CD14-positive monocyte (primary cell): ENCODE results near the gene HAUS6. TPM values are rescaled to one million over a fixed set of nuclear protein-coding genes. Genes with fewer than 3 reads are reported as not detected.

Experiments used
- DNase-seq, 3 donors: peaks; one replicate each; pipeline ENCODE4 v3.0.0-alpha.2; 2011 to 2022
- H2AFZ ChIP-seq: 2 replicates; pipeline ENCODE4 v1.6.0; 2012; ENCODE audit warnings: mild to moderate bottlenecking, low read depth, low read length, inconsistent platforms; ENCODE audit not compliant: insufficient read depth, poor library complexity, severe bottlenecking
- H3K27ac ChIP-seq, 2 donors: 1 replicate in 1 of 2; 2 replicates in 1 of 2; pipeline ENCODE4 v1.5.1; 2012 to 2013; ENCODE audit warnings: low read length in 2 of 2, control low read depth in 1 of 2, inconsistent platforms in 1 of 2, low read depth in 1 of 2, mild to moderate bottlenecking in 1 of 2
- H3K27me3 ChIP-seq, 2 donors: one replicate each; pipeline versions ENCODE4 v1.6.0 to v1.6.1; 2011 to 2013; ENCODE audit warnings: low read length in 2 of 2; ENCODE audit not compliant: control insufficient read depth in 2 of 2, insufficient read depth in 2 of 2
- H3K36me3 ChIP-seq, 2 donors: replicated peaks in 1 of 2; 1 replicate in 1 of 2; 2 replicates in 1 of 2; pipeline versions ENCODE4 v1.5.1 to v1.6.1; 2012 to 2013; ENCODE audit warnings: low read length in 2 of 2, control low read depth in 1 of 2, inconsistent platforms in 1 of 2, mild to moderate bottlenecking in 1 of 2; ENCODE audit not compliant: insufficient read depth in 2 of 2, control insufficient read depth in 1 of 2
- H3K4me1 ChIP-seq, 2 donors: 1 replicate in 1 of 2; 2 replicates in 1 of 2; pipeline versions ENCODE4 v1.5.1 to v1.6.1; 2012 to 2013; ENCODE audit warnings: low read length in 2 of 2, control low read depth in 1 of 2, inconsistent platforms in 1 of 2, mild to moderate bottlenecking in 1 of 2, moderate library complexity in 1 of 2; ENCODE audit not compliant: insufficient read depth in 2 of 2, control insufficient read depth in 1 of 2
- H3K4me2 ChIP-seq: replicated peaks from 2 replicates; pipeline ENCODE3; 2012; ENCODE audit warnings: low read length, moderate library complexity, mild to moderate bottlenecking; ENCODE audit not compliant: poor library complexity, severe bottlenecking; ENCODE audit errors: extremely low read depth
- H3K4me3 ChIP-seq, 3 experiments: fragments of 200-600 bp in 1 of 3; sonication (generic) in 1 of 3; replicated peaks in 1 of 3; 1 replicate in 2 of 3; 2 replicates in 1 of 3; pipeline ENCODE4 v1.5.1; 2011 to 2013; ENCODE audit warnings: low read length in 3 of 3, mild to moderate bottlenecking in 3 of 3, control low read depth in 2 of 3, low read depth in 2 of 3, inconsistent platforms in 1 of 3, moderate library complexity in 1 of 3
- H3K79me2 ChIP-seq: 2 replicates; pipeline ENCODE4 v1.6.0; 2012; ENCODE audit warnings: mild to moderate bottlenecking, control low read depth, inconsistent platforms, low read length, moderate library complexity; ENCODE audit not compliant: insufficient read depth
- H3K9ac ChIP-seq: 2 replicates; pipeline ENCODE4 v1.6.0; 2017; ENCODE audit warnings: low read length, mild to moderate bottlenecking; ENCODE audit not compliant: insufficient read depth, poor library complexity, severe bottlenecking
- H3K9me3 ChIP-seq, 2 donors: replicated peaks in 1 of 2; 1 replicate in 1 of 2; 2 replicates in 1 of 2; pipeline versions ENCODE4 v1.5.1 to v1.6.1; 2012 to 2013; ENCODE audit warnings: low read length in 2 of 2, control low read depth in 1 of 2; ENCODE audit not compliant: control insufficient read depth in 1 of 2, insufficient read depth in 1 of 2
- H4K20me1 ChIP-seq: 2 replicates; pipeline ENCODE4 v1.6.0; 2012; ENCODE audit warnings: mild to moderate bottlenecking, low read length, control low read depth, moderate library complexity; ENCODE audit not compliant: insufficient read depth
- H3K27ac Mint-ChIP-seq, 7 donors: one replicate each; pipeline ENCODE4 v1.8.0; 2020; ENCODE audit warnings: mild to moderate bottlenecking in 7 of 7, mixed read lengths in 7 of 7, moderate library complexity in 6 of 7, inconsistent platforms in 2 of 7
- H3K27me3 Mint-ChIP-seq, 3 donors: one replicate each; pipeline ENCODE4 v1.8.0; 2021 to 2022; ENCODE audit warnings: low read depth in 3 of 3, mild to moderate bottlenecking in 3 of 3, mixed read lengths in 3 of 3, moderate library complexity in 3 of 3, inconsistent platforms in 1 of 3
- H3K36me3 Mint-ChIP-seq, 2 donors: one replicate each; pipeline ENCODE4 v1.8.0; 2020; ENCODE audit warnings: mixed read lengths in 2 of 2, inconsistent platforms in 1 of 2, mild to moderate bottlenecking in 1 of 2
- H3K4me1 Mint-ChIP-seq: one replicate; pipeline ENCODE4 v1.8.0; 2020; ENCODE audit warnings: mild to moderate bottlenecking, mixed read lengths
- H3K4me3 Mint-ChIP-seq, 2 donors: one replicate each; pipeline ENCODE4 v1.8.0; 2020; ENCODE audit warnings: mild to moderate bottlenecking in 2 of 2, mixed read lengths in 2 of 2, moderate library complexity in 1 of 2
- H3K9me3 Mint-ChIP-seq, 7 donors: one replicate each; pipeline ENCODE4 v1.8.0; 2020 to 2022; ENCODE audit warnings: mixed read lengths in 7 of 7, mild to moderate bottlenecking in 6 of 7, moderate library complexity in 6 of 7, inconsistent platforms in 2 of 7
- CTCF ChIP-seq: fragments of 200-600 bp; IDR thresholded peaks from one replicate; pipeline ENCODE4 v1.8.0; 2022; ENCODE audit warnings: antibody characterized with exemption, mild to moderate bottlenecking
- WGBS: methylation state at CpG from one replicate; pipeline ENCODE4 v1.1.5; 2013; ENCODE audit warnings: missing lambda C conversion rate; ENCODE audit not compliant: insufficient coverage; 5-methylcytosine and 5-hydroxymethylcytosine counted together
- intact Hi-C, 2 donors: fragments of 100-400 bp; cut with micrococcal nuclease; formaldehyde crosslinking; loops; one replicate each; pipeline versions ENCODE4 v1.15.0 to v1.15.1; 2023
- polyA plus RNA-seq, 3 donors: library from polyadenylated mRNA; depleted of rRNA in 1 of 3; unstranded in 2 of 3; stranded (reverse) in 1 of 3; fragments of 300-500 nt in 2 of 3; fragments of >200 nt in 1 of 3; fragmentation: Illumina TruSeq in 2 of 3; gene quantifications; 1 replicate in 2 of 3; 2 replicates in 1 of 3; pipeline ENCODE4 v1.2.3, GENCODE V29; 2012 to 2021
- small RNA-seq: library from RNA; depleted of rRNA; stranded (forward); fragments of <200 nt; gene quantifications from one replicate; pipeline ENCODE3, GENCODE V24; 2012; ENCODE audit warnings: low read depth; ENCODE audit not compliant: insufficient read length

HAUS6 gene
- polyA plus RNA-seq, 3 donors, result 1.3 to 4.1 (median 2.3) TPM

- no peaks in the 10 kb centered on the region for H3K27me3 ChIP-seq
- H3K27ac ChIP-seq, result no peak overlapping the region
- H3K9me3 ChIP-seq, result no peaks in the 10 kb centered on the region
- 94% methylated on average over 2 of the region's 5 CpGs for WGBS
- no peak overlapping the region for H2AFZ ChIP-seq
- no peak for TF ChIP-seq CTCF
- H3K9ac ChIP-seq, result no peak overlapping the region
- Mint-ChIP-seq H3K36me3 (no peaks in the 10 kb centered on the region), H3K4me1 (no peaks in the 10 kb centered on the region), H3K27me3 (peaks cover 2% of the 10 kb centered on the region in 3 donors), H3K9me3 (peaks cover 0 to 1% (median 0%) of the 10 kb centered on the region in 7 donors), H3K27ac (no peak overlapping the region), H3K4me3 (no peak overlapping the region)
- H3K4me2 ChIP-seq, result no peak overlapping the region
- no peaks in the 10 kb centered on the region for H3K36me3 ChIP-seq
- DNase-seq, result no peak
- no peaks in the 10 kb centered on the region for H3K79me2 ChIP-seq
- intact Hi-C loops, result no loop called here
- H4K20me1 ChIP-seq, result no peaks in the 10 kb centered on the region
- no peak overlapping the region for H3K4me3 ChIP-seq
- no peaks in the 10 kb centered on the region for H3K4me1 ChIP-seq
These were observed 93.2 kb downstream of the HAUS6 start for GRCh38 chr9:19009391-19009965.

Small RNA genes within 50 kb of the gene (small RNA-seq; reads per million reads assigned to genes)
- not detected for gene RF00019
- gene RNU6-264P, result not detected
- 216 reads per million, percentile 97 among the genes with 10 or more reads in this experiment for gene SCARNA8

Other genes starting within 250 kb of the HAUS6 start
- gene SAXO1, start 69.7 kb downstream of the HAUS6 start, polyA plus RNA-seq, result not detected
- gene RRAGA, start 53.5 kb downstream of the HAUS6 start, polyA plus RNA-seq, result 100 to 1,000 TPM in 1 of 3 donors, 10 to 100 TPM in 2; 21.5 to 115 (median 93.9) TPM
- gene PLIN2, start 24.6 kb upstream of the HAUS6 start, polyA plus RNA-seq, result 100 to 1,000 TPM in 1 of 3 donors, 10 to 100 TPM in 2; 72.1 to 490 (median 72.5) TPM
- gene DENND4C, start 127.8 kb upstream of the HAUS6 start, polyA plus RNA-seq, result 10 to 100 TPM in 2 of 3 donors, 1 to 10 TPM in 1; 8.1 to 15.4 (median 12.7) TPM